Right lobe of liver (tissue), 4 donors: ENCODE measurements around the gene TTLL12.

Experiments
- CTCF ChIP-seq, 4 donors: fragments of 200-600 bp in 3 of 4; fragments of 450-650 bp in 1 of 4; IDR thresholded peaks; one replicate each; pipeline versions ENCODE4 v1.5.1 to v1.8.0; 2016 to 2022; ENCODE audit warnings: antibody characterized with exemption in 4 of 4, mild to moderate bottlenecking in 2 of 4
- POLR2A ChIP-seq: fragments of 450-650 bp; IDR thresholded peaks from one replicate; pipeline ENCODE4 v1.6.1; 2017; ENCODE audit warnings: antibody characterized with exemption, mild to moderate bottlenecking
- donor health status: DM: no; HTN: no; CAD: no.
- donor health status: DM: no; HTN: no; CAD: no.
- donor health status: DM: no; HTN: yes; CAD: no.

- TF ChIP-seq CTCF (IDR thresholded peaks at IDR 0.05) (no peak), POLR2A (no peak)
Observed at GRCh38 chr22:43234264-43234988, 47.5 kb upstream of the TTLL12 start.
